Bronchial epithelial cell (primary cell): ENCODE data around the gene FAM163B. TPM values are rescaled to one million over a fixed set of nuclear protein-coding genes. Genes with fewer than 3 reads are reported as not detected.

ENCODE experiments used
- DNase-seq: peaks from one replicate; pipeline ENCODE4 v3.0.0-alpha.2; 2010; ENCODE audit warnings: low read depth
- FAIRE-seq: peaks from 2 replicates; lab custom pipeline; 2011; peaks lifted over from hg19 to GRCh38; lab: Jason Lieb, UNC
- H3K27me3 ChIP-seq: 2 replicates; pipeline ENCODE4 v1.5.1; 2011; ENCODE audit warnings: low read length; ENCODE audit not compliant: control insufficient read depth, insufficient read depth
- H3K36me3 ChIP-seq: 2 replicates; pipeline ENCODE4 v1.5.1; 2011; ENCODE audit warnings: low read length; ENCODE audit not compliant: control insufficient read depth, insufficient read depth
- H3K4me3 ChIP-seq: 2 replicates; pipeline ENCODE4 v1.5.1; 2011; ENCODE audit warnings: mild to moderate bottlenecking, low read depth, low read length, control low read depth
- CTCF ChIP-seq: IDR thresholded peaks from 2 replicates; pipeline ENCODE4 v1.5.1; 2011; ENCODE audit warnings: mild to moderate bottlenecking, moderate library complexity, low read length, control low read depth, inconsistent platforms; ENCODE audit not compliant: insufficient read depth, severe bottlenecking
- total RNA-seq: library from RNA; depleted of rRNA; stranded (reverse); fragments of >200 nt; gene quantifications from 2 replicates; pipeline ENCODE4 v1.2.1, GENCODE V29; 2014

FAM163B gene
- total RNA-seq, 1 donor from 2014 or later: not detected

- FAIRE-seq: no peak
- peaks cover 6% of the 10 kb centered on the region for H3K27me3 ChIP-seq
- no peaks in the 10 kb centered on the region for H3K36me3 ChIP-seq
Measured at GRCh38 chr9:133616643-133617405, 7.6 kb upstream of the FAM163B start.

GRCh38 chr9:133615606-133616188 is 6.5 kb upstream of the FAM163B start:
- DNase-seq: no peak
- no peaks in the 10 kb centered on the region for H3K36me3 ChIP-seq
- no peak for FAIRE-seq
- H3K4me3 ChIP-seq: no peak overlapping the region
- H3K27me3 ChIP-seq: peaks cover 6% of the 10 kb centered on the region
- no peak for TF ChIP-seq CTCF

More at GRCh38 chr9:133616643-133617405, 7.6 kb upstream of the FAM163B start:
- H3K4me3 ChIP-seq: no peak overlapping the region
- no peak for TF ChIP-seq CTCF
- DNase-seq: no peak

- no peak for TF ChIP-seq CTCF
- FAIRE-seq: no peak
- Histone ChIP-seq H3K36me3 (no peaks in the 10 kb centered on the region), H3K27me3 (peaks cover 6% of the 10 kb centered on the region), H3K4me3 (no peak overlapping the region)
- DNase-seq: no peak
Measured at GRCh38 chr9:133615186-133615585, 6.0 kb upstream of the FAM163B start.

- no peak for TF ChIP-seq CTCF
- H3K4me3 ChIP-seq: no peak overlapping the region
- peaks cover 9% of the 10 kb centered on the region for H3K27me3 ChIP-seq
- H3K36me3 ChIP-seq: no peaks in the 10 kb centered on the region
- FAIRE-seq (no peak), DNase-seq (no peak)
Measured at GRCh38 chr9:133614678-133615077, 5.5 kb upstream of the FAM163B start.

GRCh38 chr9:133614056-133614455 is 4.9 kb upstream of the FAM163B start:
- DNase-seq: no peak
- TF ChIP-seq CTCF: no peak
- H3K36me3 ChIP-seq: no peaks in the 10 kb centered on the region
- FAIRE-seq: no peak
- peaks cover 9% of the 10 kb centered on the region for H3K27me3 ChIP-seq
- H3K4me3 ChIP-seq: no peak overlapping the region
